Chondrocyte (in vitro differentiated cells): Measurements from ENCODE around the gene BTBD6. TPM values are rescaled to one million over a fixed set of nuclear protein-coding genes. Genes with fewer than 3 reads are reported as not detected.

Source experiments
- DNase-seq: peaks from one replicate; pipeline ENCODE4 v3.0.0; 2021; ENCODE audit warnings: mixed read lengths, low spot score
- H3K27ac Mint-ChIP-seq: one replicate; pipeline ENCODE4 v1.8.0; 2021; ENCODE audit warnings: mild to moderate bottlenecking, moderate library complexity, mixed read lengths; ENCODE audit not compliant: unreplicated experiment
- H3K27me3 Mint-ChIP-seq: 2 replicates; pipeline ENCODE4 v1.8.0; 2021; ENCODE audit warnings: low read depth, mixed read lengths
- H3K36me3 Mint-ChIP-seq: 2 replicates; pipeline ENCODE4 v1.8.0; 2021; ENCODE audit warnings: low read depth, mixed read lengths
- H3K4me1 Mint-ChIP-seq: 2 replicates; pipeline ENCODE4 v1.8.0; 2021; ENCODE audit warnings: low read depth, mild to moderate bottlenecking, mixed read lengths
- H3K4me3 Mint-ChIP-seq: one replicate; pipeline ENCODE4 v1.8.0; 2021; ENCODE audit warnings: mild to moderate bottlenecking, moderate library complexity, mixed read lengths; ENCODE audit not compliant: unreplicated experiment
- H3K9me3 Mint-ChIP-seq: 2 replicates; pipeline ENCODE4 v1.8.0; 2021; ENCODE audit warnings: low read depth, mixed read lengths
- total RNA-seq: library from RNA; stranded (reverse); gene quantifications from 3 replicates; pipeline ENCODE4 v1.2.1, GENCODE V29; 2021
- TF ChIP-seq, protein P1 (sequence below): fragments of 200-600 bp; sonication (generic); IDR thresholded peaks from 2 replicates; pipeline ENCODE4 v1.5.0; 2021; ENCODE audit warnings: antibody characterized with exemption, mild to moderate bottlenecking, moderate library complexity

BTBD6 gene
- total RNA-seq, 1 donor from 2014 or later, result 54.3 TPM

- no peak for DNase-seq
- TF ChIP-seq, protein P1, sequence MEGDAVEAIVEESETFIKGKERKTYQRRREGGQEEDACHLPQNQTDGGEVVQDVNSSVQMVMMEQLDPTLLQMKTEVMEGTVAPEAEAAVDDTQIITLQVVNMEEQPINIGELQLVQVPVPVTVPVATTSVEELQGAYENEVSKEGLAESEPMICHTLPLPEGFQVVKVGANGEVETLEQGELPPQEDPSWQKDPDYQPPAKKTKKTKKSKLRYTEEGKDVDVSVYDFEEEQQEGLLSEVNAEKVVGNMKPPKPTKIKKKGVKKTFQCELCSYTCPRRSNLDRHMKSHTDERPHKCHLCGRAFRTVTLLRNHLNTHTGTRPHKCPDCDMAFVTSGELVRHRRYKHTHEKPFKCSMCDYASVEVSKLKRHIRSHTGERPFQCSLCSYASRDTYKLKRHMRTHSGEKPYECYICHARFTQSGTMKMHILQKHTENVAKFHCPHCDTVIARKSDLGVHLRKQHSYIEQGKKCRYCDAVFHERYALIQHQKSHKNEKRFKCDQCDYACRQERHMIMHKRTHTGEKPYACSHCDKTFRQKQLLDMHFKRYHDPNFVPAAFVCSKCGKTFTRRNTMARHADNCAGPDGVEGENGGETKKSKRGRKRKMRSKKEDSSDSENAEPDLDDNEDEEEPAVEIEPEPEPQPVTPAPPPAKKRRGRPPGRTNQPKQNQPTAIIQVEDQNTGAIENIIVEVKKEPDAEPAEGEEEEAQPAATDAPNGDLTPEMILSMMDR, result no peak
- H3K9me3 Mint-ChIP-seq, result no peaks in the 10 kb centered on the region
- peaks cover 2% of the 10 kb centered on the region for H3K36me3 Mint-ChIP-seq
- no peak overlapping the region for H3K27ac Mint-ChIP-seq
- peaks cover 7% of the 10 kb centered on the region for H3K4me1 Mint-ChIP-seq
- no peak overlapping the region for H3K4me3 Mint-ChIP-seq
- H3K27me3 Mint-ChIP-seq, result no peaks in the 10 kb centered on the region
Measured at GRCh38 chr14:105240811-105241576, 7.3 kb upstream of the BTBD6 start.

DNA sequence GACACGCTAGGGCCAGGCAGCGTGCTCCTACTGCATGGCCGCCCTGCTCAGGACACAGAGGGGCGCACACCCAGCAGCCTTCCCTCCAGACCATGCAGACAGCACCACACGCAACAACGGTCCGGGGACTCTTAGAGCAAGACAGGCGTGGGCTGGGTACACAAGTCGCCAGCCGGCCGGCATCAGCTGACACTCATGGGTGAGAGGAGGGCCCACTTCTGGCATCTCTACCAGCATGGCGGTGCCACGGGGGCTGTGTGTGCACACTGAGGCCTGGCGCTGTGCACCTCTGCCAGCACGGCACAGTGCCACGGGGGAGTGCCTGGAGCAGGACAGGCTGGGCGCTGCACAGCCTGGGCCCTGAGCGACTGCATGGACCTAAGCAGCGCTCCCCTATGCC is 6.7 kb upstream of the BTBD6 start:
- Mint-ChIP-seq H3K36me3 (peaks cover 2% of the 10 kb centered on the region), H3K4me1 (peaks cover 9% of the 10 kb centered on the region)

GRCh38 chr14:105244334-105244733 is 4.0 kb upstream of the BTBD6 start:
- TF ChIP-seq, protein P1, result no peak
- DNase-seq, result no peak
- Mint-ChIP-seq H3K27ac (no peak overlapping the region), H3K4me1 (peaks cover 25% of the 10 kb centered on the region), H3K9me3 (no peaks in the 10 kb centered on the region), H3K36me3 (peaks cover 2% of the 10 kb centered on the region), H3K27me3 (no peaks in the 10 kb centered on the region), H3K4me3 (no peak overlapping the region)

More for the DNA sequence above, 6.7 kb upstream of the BTBD6 start:
- TF ChIP-seq, protein P1, result no peak
- no peak overlapping the region for H3K4me3 Mint-ChIP-seq
- no peaks in the 10 kb centered on the region for H3K9me3 Mint-ChIP-seq
- no peak for DNase-seq
- H3K27ac Mint-ChIP-seq, result no peak overlapping the region
- no peaks in the 10 kb centered on the region for H3K27me3 Mint-ChIP-seq

DNA sequence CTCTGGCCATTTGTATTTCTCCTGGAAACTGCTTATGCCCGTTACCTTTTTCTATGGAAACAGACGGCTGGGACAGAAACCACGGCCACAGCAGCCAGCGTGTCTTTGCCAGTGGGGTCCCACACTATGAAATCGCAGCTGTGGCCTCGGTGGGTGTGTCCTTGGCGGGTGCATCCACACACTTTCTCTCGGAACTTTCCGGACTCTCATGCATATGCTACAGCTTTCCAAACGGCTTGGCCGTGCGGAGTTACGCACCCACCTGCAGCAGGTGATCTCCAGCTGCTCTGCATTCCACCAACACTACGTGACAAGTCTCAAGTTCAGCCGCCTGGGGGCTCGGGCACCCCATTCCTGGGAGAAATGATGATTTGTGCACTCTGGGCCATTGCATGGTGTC is 1.3 kb upstream of the BTBD6 start:
- no peaks in the 10 kb centered on the region for H3K9me3 Mint-ChIP-seq
- H3K36me3 Mint-ChIP-seq, result peaks cover 6% of the 10 kb centered on the region
- no peaks in the 10 kb centered on the region for H3K27me3 Mint-ChIP-seq
- no peak for DNase-seq
- peaks cover 35% of the 10 kb centered on the region for H3K4me1 Mint-ChIP-seq
- H3K4me3 Mint-ChIP-seq, result peak overlapping the region; percentile 74
- no peak overlapping the region for H3K27ac Mint-ChIP-seq
- TF ChIP-seq, protein P1, result no peak

DNA sequence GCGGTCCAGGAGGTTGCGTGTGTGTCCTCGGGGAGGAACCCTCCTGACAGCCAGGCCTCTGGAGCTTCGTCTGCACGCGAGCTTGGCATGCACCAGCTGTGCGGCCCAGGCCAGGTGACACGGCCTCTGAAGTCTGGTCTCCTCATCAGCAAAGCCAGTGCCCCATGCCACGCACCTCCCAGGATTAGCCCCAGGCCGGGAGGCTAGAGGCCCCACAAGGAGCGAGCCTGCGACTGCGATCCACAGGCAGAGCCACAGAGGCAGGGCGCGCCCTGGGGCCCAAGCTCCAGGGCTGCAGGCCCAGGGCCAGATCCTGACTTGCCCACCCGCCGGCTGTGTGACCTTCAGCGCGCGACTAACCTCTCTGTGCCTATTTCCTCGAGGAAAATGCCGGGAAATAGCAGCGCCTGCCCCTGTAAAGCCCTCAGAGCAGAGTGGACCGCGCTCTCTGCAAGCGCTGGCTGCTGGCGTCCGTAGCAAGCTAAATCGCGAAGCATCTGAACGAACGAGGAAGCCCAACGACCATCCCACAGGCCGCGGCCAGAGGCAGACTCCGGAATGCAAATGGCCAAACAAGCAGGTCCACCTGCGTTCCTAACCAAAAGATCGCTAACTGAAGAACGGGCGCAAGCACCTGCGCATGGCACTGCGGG is 492 bp upstream of the BTBD6 start:
- TF ChIP-seq, protein P1, result no peak
- H3K36me3 Mint-ChIP-seq, result peaks cover 6% of the 10 kb centered on the region
- peaks cover 35% of the 10 kb centered on the region for H3K4me1 Mint-ChIP-seq
- no peaks in the 10 kb centered on the region for H3K27me3 Mint-ChIP-seq
- no peaks in the 10 kb centered on the region for H3K9me3 Mint-ChIP-seq
- peak overlapping the region; percentile 58 for H3K27ac Mint-ChIP-seq
- no peak for DNase-seq
- H3K4me3 Mint-ChIP-seq, result peak overlapping the region; percentile 74
